ENCODE data around the gene STARD3. TPM values are rescaled to one million over a fixed set of nuclear protein-coding genes. Genes with fewer than 3 reads are reported as not detected.

Gene STARD3
- total and polyA plus RNA-seq, 2 of the 13 experiments (the other 11 are each of a cell fraction or from before 2014, with no cell fraction given) = 34.6 to 100 TPM

- TF ChIP-seq ZXDC (CRISPR knock-in tag; IDR thresholded peaks at IDR 0.05) = no peak
- no peak for TF ChIP-seq NR2F2 (IDR thresholded peaks at IDR 0.05; ENCODE audit: borderline replicate concordance, low read depth)
- TF ChIP-seq, protein P1, sequence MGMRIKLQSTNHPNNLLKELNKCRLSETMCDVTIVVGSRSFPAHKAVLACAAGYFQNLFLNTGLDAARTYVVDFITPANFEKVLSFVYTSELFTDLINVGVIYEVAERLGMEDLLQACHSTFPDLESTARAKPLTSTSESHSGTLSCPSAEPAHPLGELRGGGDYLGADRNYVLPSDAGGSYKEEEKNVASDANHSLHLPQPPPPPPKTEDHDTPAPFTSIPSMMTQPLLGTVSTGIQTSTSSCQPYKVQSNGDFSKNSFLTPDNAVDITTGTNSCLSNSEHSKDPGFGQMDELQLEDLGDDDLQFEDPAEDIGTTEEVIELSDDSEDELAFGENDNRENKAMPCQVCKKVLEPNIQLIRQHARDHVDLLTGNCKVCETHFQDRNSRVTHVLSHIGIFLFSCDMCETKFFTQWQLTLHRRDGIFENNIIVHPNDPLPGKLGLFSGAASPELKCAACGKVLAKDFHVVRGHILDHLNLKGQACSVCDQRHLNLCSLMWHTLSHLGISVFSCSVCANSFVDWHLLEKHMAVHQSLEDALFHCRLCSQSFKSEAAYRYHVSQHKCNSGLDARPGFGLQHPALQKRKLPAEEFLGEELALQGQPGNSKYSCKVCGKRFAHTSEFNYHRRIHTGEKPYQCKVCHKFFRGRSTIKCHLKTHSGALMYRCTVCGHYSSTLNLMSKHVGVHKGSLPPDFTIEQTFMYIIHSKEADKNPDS (CRISPR knock-in tag; IDR thresholded peaks at IDR 0.05) = no peak
- TF ChIP-seq BCL3 (CRISPR knock-in tag; IDR thresholded peaks at IDR 0.05) = peak; percentile 96; the same call in 1 of the 2 replicates
- TF ChIP-seq CC2D1A (CRISPR knock-in tag; IDR thresholded peaks at IDR 0.05) = no peak
- no peak for TF ChIP-seq ZNF34 (CRISPR knock-in tag; IDR thresholded peaks at IDR 0.05; ENCODE audit: borderline replicate concordance)
- TF ChIP-seq ZNF263 (CRISPR knock-in tag; IDR thresholded peaks at IDR 0.05) = 0 out of 2 replicates have a peak, but pooled peaks have one; percentile 43
- TF ChIP-seq SYNCRIP (IDR thresholded peaks at IDR 0.05; ENCODE audit: insufficient read depth, low read depth, low read length) = no peak
- TF ChIP-seq, protein P2, sequence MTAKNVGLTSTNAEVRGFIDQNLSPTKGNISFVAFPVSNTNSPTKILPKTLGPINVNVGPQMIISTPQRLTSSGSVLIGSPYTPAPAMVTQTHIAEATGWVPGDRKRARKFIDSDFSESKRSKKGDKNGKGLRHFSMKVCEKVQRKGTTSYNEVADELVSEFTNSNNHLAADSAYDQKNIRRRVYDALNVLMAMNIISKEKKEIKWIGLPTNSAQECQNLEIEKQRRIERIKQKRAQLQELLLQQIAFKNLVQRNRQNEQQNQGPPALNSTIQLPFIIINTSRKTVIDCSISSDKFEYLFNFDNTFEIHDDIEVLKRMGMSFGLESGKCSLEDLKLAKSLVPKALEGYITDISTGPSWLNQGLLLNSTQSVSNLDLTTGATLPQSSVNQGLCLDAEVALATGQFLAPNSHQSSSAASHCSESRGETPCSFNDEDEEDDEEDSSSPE (CRISPR knock-in tag; IDR thresholded peaks at IDR 0.05) = peak; percentile 90
- TF ChIP-seq ZNF674 (CRISPR knock-in tag; IDR thresholded peaks at IDR 0.05; ENCODE audit: low read depth) = no peak
- peak; percentile 60; the same call in 1 of the 2 replicates for TF ChIP-seq ELF3 (CRISPR knock-in tag; IDR thresholded peaks at IDR 0.05)
- peak; percentile 89; the same call in 1 of the 2 replicates for TF ChIP-seq RELA (CRISPR knock-in tag; IDR thresholded peaks at IDR 0.05)
- TF ChIP-seq NR2C2 (CRISPR knock-in tag; IDR thresholded peaks at IDR 0.05; ENCODE audit: borderline replicate concordance) = peak; percentile 63
- TF ChIP-seq, protein P3, sequence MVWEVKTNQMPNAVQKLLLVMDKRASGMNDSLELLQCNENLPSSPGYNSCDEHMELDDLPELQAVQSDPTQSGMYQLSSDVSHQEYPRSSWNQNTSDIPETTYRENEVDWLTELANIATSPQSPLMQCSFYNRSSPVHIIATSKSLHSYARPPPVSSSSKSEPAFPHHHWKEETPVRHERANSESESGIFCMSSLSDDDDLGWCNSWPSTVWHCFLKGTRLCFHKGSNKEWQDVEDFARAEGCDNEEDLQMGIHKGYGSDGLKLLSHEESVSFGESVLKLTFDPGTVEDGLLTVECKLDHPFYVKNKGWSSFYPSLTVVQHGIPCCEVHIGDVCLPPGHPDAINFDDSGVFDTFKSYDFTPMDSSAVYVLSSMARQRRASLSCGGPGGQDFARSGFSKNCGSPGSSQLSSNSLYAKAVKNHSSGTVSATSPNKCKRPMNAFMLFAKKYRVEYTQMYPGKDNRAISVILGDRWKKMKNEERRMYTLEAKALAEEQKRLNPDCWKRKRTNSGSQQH (CRISPR knock-in tag; IDR thresholded peaks at IDR 0.05; ENCODE audit: low read depth) = peak; percentile 84
- TF ChIP-seq ZBTB25 (CRISPR knock-in tag; IDR thresholded peaks at IDR 0.05) = no peak
- TF ChIP-seq SOX13 (IDR thresholded peaks at IDR 0.05) = no peak
- TF ChIP-seq SOX13 (CRISPR knock-in tag; conservative IDR thresholded peaks at IDR 0.05 in 1 of 2, IDR thresholded peaks at IDR 0.05 in 1 of 2) = 0 out of 4 replicates have a peak, but pooled peaks of 1 of the 2 experiments have one; percentile 23
- no peak for TF ChIP-seq ARNT (IDR thresholded peaks at IDR 0.05)
Measured at GRCh38 chr17:39667945-39668924, 31.3 kb downstream of the STARD3 start, which contains the start of gene PNMT (continued).

Data from HepG2 (cell line).